HG03025 (cell line): Measurements from ENCODE around the gene DAB2IP.

Experiments
- ATAC-seq: cut with Tn5 transposase; IDR thresholded peaks from one replicate; pipeline ENCODE4 v1.9.1; 2021; ENCODE audit warnings: mild to moderate bottlenecking, moderate library complexity; ENCODE audit not compliant: unreplicated experiment, low FRiP score

DAB2IP gene

GRCh38 chr9:121822093-121823085, 171.0 kb downstream of the DAB2IP start:
- no peak for ATAC-seq

DNA sequence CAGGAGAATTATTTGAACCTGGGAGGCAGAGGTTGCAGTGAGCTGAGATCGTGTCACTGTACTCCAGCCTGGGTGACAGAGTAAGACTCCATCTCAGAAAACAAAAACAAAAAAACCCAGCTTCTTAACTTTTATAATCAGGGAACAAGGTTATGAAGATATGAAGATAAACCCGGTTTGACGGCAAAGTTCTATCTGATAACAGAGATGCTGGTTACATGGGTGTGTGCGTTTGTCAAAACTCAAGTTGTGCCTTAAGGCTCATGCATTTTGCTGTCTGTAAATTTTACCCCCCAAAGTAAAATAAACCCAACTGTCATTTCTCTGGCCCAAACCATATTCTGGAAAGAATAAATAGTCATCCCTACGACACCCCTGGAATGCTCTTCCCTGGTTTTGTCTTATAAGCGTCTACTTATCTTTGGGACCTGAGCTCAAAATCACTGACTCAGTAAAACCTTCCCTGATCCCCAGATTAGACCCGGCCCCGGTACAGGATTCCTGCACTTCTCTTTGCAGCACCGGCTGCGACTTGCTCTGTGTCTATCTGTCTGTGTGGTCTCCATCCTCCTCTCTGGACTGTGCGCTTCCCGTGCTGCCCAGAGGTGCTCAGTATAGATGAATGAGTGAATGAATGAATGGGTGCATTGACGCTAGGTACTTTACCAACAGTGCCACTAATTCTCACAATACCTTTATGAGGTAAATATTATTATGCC, 172.2 kb downstream of the DAB2IP start:
- ATAC-seq: no peak

GRCh38 chr9:121824651-121825030, 173.2 kb downstream of the DAB2IP start:
- no peak for ATAC-seq

DNA sequence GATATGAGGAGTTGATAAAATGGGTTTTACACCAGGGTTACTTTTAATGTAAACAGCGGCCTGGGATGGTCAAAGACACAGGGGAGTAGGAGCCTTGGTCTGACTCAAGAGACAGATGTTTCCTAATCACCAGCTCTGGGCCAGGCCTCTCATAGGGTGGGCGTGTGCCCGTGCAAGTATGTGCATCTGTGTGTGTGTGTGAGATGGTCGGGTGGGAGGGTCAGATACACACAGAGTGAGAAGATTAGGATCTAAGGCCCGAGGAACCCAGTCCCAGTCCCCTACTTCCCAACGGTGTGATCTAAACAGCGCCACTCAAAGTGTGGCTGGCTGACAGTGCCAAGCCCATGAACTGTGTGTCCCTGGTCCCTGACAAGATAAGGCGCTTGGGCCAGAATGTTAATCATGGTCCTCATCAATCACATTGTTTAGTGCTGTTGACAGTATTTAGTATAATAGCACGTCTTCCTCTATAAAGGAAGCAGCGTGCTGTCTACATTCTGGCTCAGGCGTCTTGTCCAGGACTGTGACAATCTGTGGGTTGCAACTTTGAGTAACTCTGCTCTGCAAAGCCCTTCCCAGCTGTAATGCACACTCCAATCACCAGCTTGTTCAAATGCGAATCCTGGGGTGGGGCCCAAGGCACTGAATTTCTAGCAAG, 173.7 kb downstream of the DAB2IP start:
- no peak for ATAC-seq

- no peak for ATAC-seq
Observed at GRCh38 chr9:121826711-121827110, 175.3 kb downstream of the DAB2IP start.

DNA sequence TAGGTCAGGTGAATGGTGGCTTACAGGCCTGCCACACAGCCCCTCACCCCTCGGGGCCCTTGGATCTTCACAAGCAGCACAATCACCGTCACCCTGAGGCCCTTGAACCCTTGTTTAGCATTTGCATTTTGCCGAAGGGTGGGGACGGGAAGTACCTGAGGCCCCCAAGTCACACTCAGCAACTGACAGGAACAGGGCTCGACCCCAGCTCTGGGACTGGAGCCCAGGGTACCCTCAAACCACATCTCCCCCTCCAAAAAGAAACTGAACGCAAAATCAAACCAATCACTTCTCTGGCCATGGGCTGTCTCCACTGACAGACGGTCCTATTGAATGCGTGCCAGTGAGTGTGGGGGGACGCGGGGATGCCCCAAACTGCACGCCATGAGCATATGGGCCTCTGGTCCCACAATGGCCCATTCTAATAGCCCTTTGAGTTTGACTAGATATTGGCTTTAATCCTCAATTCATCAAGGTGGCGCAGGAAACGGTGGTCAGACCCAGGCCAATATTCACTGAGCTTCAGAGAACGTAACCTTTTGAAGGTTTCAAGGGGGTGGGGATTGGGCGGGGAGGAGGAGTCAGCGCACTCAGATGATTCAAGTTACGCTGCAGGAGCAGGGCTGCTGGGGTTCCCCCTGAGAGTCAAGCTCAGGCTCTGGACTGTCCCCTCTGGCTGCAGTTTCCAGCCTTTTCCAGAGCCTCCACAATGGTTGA, 176.0 kb downstream of the DAB2IP start:
- ATAC-seq: no peak

GRCh38 chr9:121830441-121831140, 179.2 kb downstream of the DAB2IP start:
- no peak for ATAC-seq

- ATAC-seq: no peak
Observed at GRCh38 chr9:121831869-121832268, 180.4 kb downstream of the DAB2IP start.

- no peak for ATAC-seq
Observed at GRCh38 chr9:121833061-121833460, 181.6 kb downstream of the DAB2IP start.
